Activated naive CD8-positive, alpha-beta T cell treated with anti-CD3 and anti-CD28 coated beads, Interleukin-2, amount 10 ng/mL, durations not matched to agents 7 days and 5 days (primary cell): ENCODE results near the gene LZTS2. TPM values are rescaled to one million over a fixed set of nuclear protein-coding genes. Genes with fewer than 3 reads are reported as not detected.

Source experiments
- ATAC-seq: fragments of 150-1000 bp; cut with Tn5 transposase; one replicate; pipeline ENCODE4 v1.10.0; 2021; ENCODE audit warnings: low read depth, moderate library complexity
- POLR2A ChIA-PET: fragments of 350-600 bp; sonication (Branson Sonifier 250); formaldehyde crosslinking; loops from one replicate; lab custom pipeline; 2021; ENCODE audit warnings: antibody characterized with exemption; lab: Charles Lee
- DNase-seq: peaks from one replicate; pipeline ENCODE4 v3.0.0; 2021
- H3K27ac Mint-ChIP-seq: one replicate; pipeline ENCODE4 v1.8.0; 2022; ENCODE audit warnings: mild to moderate bottlenecking, mixed read lengths
- H3K27me3 Mint-ChIP-seq: one replicate; pipeline ENCODE4 v1.8.0; 2022; ENCODE audit warnings: mild to moderate bottlenecking, moderate library complexity, mixed read lengths
- H3K36me3 Mint-ChIP-seq: one replicate; pipeline ENCODE4 v1.8.0; 2021; ENCODE audit warnings: mild to moderate bottlenecking, mixed read lengths
- H3K4me1 Mint-ChIP-seq: one replicate; pipeline ENCODE4 v1.8.0; 2021; ENCODE audit warnings: mixed read lengths
- H3K4me3 Mint-ChIP-seq: one replicate; pipeline ENCODE4 v1.8.0; 2022; ENCODE audit warnings: mild to moderate bottlenecking, moderate library complexity, mixed read lengths
- H3K9me3 Mint-ChIP-seq: one replicate; pipeline ENCODE4 v1.8.0; 2021; ENCODE audit warnings: mixed read lengths
- total RNA-seq, 2 experiments: library from RNA; stranded (reverse); gene quantifications; one replicate each; pipeline ENCODE4 v1.2.3, GENCODE V29; 2021

The LZTS2 gene
- total RNA-seq, 2 experiments from 2014 or later = 22.0 to 22.4 TPM

DNA sequence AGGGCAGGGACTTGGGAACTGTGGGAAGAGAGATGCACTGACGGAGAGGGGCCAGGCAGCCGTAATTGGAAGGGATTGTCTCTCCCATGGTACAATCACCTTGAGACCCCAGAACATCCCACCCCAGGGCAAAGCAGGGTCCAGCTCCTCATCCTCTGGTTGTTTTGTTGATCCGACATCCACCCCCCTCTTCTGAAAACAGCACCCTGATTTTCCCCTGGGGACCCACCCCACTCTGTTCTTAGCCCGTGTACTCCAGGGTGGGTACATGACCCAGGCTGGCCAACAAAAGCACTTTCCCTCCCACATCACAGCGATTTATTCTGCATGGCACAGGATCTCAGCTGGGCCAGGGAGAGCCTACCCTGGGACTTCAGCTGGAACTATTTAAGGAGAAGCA is 17.2 kb downstream of the LZTS2 start:
- Mint-ChIP-seq H3K36me3 (no peaks in the 10 kb centered on the region), H3K9me3 (no peaks in the 10 kb centered on the region), H3K4me3 (no peak overlapping the region), H3K4me1 (peaks cover 14% of the 10 kb centered on the region), H3K27me3 (peaks cover 43% of the 10 kb centered on the region), H3K27ac (no peak overlapping the region)
- POLR2A ChIA-PET = interaction anchor here (1.0 to 3.4 kb wide), 2 partner anchors 14 to 19 kb away, joined by 3 to 15 read pairs; partner anchors contain the start of genes PDZD7 and SFXN3
- ATAC-seq = no peak
- DNase-seq = no peak

DNA sequence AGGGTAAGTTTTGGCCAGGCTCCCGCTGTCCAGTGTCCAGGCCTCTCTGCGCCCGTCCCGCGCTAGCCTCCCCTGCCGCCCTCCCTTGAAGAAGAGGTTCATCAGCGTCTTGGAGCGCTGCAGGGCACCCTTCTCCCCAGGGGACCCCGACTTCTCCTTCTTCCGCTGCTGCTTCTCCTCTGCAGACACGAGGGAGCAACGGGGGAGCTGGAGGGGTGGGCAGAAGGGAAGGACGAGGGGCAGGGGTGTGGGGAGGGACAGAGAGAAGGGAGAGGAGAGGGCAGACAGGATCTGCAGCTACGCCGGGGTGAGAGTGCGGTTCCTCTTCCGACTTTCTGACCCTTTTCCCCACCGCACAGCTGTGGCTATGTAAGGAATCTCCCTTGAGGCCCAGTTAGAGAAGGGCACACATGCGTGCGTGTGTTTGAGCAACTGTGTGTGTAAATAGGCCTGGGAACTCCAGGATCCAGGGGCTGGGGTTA is 18.6 kb downstream of the LZTS2 start:
- H3K27me3 Mint-ChIP-seq = peaks cover 45% of the 10 kb centered on the region
- POLR2A ChIA-PET = interaction anchor here (1.9 kb wide), 1 partner anchor 20 kb away, joined by 6 read pairs; no protein-coding TSS in a partner anchor

DNA sequence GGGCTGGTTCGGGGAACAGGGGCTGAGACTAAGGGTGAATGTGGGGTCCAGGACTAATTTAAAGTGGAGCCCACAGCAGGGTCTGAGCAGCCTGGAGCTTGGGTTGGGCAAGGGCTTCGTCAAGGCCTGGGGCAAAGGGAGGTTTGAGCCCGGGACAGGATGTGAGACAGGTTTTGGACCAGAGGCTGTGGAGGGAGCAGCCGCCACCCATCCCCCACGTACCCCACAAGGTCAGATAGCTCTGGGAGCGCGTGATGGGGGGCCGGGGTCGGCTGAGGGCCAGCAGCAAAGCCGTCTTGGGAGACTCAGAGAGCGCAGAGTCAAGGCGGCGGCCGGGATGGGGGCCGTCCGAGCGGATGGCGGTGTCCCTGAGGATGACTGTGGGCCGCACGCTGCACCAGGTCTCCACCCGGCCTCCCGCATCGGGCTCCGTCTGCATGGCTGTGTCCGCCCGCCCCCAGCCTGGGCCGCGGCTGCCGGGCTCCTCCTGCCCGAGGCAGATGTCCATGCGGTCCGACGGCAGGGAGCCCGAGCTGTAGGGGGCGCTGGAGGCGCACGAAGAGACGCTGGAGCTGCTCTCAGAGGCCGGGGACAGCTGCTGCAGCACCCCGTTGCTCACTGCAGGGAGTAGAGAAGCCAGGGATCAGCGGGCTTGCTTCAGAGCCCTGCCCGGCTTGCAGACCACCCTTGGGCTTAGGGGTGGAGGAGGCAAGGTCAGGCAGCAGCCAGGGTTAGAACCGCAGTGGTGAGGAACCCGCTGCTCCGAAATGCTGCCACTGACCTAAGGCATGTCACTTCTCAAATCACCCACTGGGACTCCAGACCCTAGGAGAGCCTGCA is 19.2 kb downstream of the LZTS2 start:
- Mint-ChIP-seq H3K27me3 (peaks cover 45% of the 10 kb centered on the region), H3K4me3 (no peak overlapping the region), H3K9me3 (no peaks in the 10 kb centered on the region), H3K36me3 (no peaks in the 10 kb centered on the region), H3K27ac (no peak overlapping the region), H3K4me1 (peaks cover 10% of the 10 kb centered on the region)
- ATAC-seq (peak; percentile 89), DNase-seq (peak; percentile 85)
- POLR2A ChIA-PET = interaction anchor here (0.6 to 1.9 kb wide), 2 partner anchors 16 to 20 kb away, joined by 4 to 6 read pairs; no protein-coding TSS in a partner anchor

More for the DNA sequence above, 18.6 kb downstream of the LZTS2 start:
- DNase-seq (no peak), ATAC-seq (no peak)
- Mint-ChIP-seq H3K36me3 (no peaks in the 10 kb centered on the region), H3K9me3 (no peaks in the 10 kb centered on the region), H3K27ac (no peak overlapping the region), H3K4me1 (peaks cover 12% of the 10 kb centered on the region), H3K4me3 (no peak overlapping the region)

DNA sequence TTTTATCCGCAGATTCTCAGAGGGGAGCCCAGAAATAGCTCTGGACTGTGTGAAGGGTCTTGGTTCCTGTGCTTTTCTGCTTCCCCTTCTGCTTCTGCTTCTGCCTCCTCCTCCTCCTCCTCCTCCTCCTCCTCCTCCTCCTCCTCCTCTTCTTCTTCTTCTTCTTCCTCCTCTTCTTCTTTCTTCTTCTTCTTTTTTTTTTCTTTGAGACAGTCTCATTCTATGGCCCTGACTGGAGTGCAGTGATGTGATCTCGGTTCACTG is 19.8 kb downstream of the LZTS2 start:
- no peak overlapping the region for H3K4me3 Mint-ChIP-seq
- DNase-seq = no peak

DNA sequence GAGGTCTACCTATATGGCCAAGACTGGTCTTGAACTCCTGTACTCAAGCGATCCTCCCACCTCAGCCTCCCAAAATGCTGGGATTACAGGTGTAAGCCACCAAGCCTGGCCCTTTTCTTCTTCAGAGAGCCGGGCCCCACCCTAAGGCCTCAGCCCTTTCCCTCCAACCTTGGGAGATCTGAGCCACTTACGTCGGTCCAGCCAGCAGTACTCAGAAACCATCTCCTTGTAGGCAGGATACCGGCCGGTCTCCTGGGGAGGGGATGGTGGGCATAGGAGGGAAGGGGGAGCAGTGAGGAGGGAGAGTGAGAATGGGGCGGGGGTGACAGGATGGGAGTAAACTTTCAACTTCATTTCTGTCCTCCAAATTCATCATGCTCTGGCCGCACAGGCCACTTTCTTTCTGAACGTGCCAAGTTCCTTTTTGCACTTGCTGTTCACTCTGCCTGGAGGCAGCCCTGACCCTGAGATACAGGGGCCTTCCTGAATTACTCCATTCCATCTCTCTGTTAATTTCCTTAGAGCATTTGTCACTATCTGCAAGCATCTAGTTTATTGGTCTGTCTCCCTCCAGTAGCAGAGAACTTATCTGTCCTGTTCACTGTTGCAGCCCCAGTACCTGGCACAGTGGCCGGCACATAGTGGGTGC is 20.9 kb downstream of the LZTS2 start:
- peaks cover 6% of the 10 kb centered on the region for H3K4me1 Mint-ChIP-seq
- DNase-seq (no peak), ATAC-seq (no peak)
- no peak overlapping the region for H3K27ac Mint-ChIP-seq
- no peak overlapping the region for H3K4me3 Mint-ChIP-seq
- H3K27me3 Mint-ChIP-seq = peaks cover 41% of the 10 kb centered on the region
- POLR2A ChIA-PET = no interaction called here
- no peaks in the 10 kb centered on the region for H3K36me3 Mint-ChIP-seq
- H3K9me3 Mint-ChIP-seq = no peaks in the 10 kb centered on the region

More for the DNA sequence above, 19.8 kb downstream of the LZTS2 start:
- Mint-ChIP-seq H3K36me3 (no peaks in the 10 kb centered on the region), H3K27ac (no peak overlapping the region), H3K27me3 (peaks cover 44% of the 10 kb centered on the region), H3K9me3 (no peaks in the 10 kb centered on the region), H3K4me1 (peaks cover 8% of the 10 kb centered on the region)
- no peak for ATAC-seq
- POLR2A ChIA-PET = interaction anchor here (0.6 kb wide), 1 partner anchor 15 kb away, joined by 4 read pairs; no protein-coding TSS in a partner anchor

DNA sequence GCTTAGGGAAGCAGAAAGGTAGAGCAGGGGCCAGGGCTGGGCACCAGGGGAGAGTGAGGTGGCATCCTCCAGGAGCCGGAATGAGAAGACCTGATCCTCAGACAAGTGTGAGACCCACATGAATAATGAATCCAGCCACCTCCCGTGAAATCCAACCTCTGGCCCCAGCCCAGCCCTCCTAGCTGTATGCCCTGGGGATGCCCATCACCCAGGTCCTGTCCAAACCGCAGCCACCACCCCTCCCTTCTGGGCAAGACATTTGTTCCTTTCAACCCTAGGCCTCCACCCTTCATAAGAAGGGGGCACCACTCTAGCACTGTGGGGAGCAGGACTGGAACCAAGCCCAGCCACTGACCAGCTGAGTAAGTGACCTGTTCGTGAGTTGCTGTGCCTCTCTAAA is 21.6 kb downstream of the LZTS2 start:
- peaks cover 36% of the 10 kb centered on the region for H3K27me3 Mint-ChIP-seq
- ATAC-seq (no peak), DNase-seq (no peak)
- no peak overlapping the region for H3K27ac Mint-ChIP-seq
- H3K4me3 Mint-ChIP-seq = no peak overlapping the region
- peaks cover 6% of the 10 kb centered on the region for H3K4me1 Mint-ChIP-seq
- POLR2A ChIA-PET = no interaction called here
- no peaks in the 10 kb centered on the region for H3K36me3 Mint-ChIP-seq
- no peaks in the 10 kb centered on the region for H3K9me3 Mint-ChIP-seq

DNA sequence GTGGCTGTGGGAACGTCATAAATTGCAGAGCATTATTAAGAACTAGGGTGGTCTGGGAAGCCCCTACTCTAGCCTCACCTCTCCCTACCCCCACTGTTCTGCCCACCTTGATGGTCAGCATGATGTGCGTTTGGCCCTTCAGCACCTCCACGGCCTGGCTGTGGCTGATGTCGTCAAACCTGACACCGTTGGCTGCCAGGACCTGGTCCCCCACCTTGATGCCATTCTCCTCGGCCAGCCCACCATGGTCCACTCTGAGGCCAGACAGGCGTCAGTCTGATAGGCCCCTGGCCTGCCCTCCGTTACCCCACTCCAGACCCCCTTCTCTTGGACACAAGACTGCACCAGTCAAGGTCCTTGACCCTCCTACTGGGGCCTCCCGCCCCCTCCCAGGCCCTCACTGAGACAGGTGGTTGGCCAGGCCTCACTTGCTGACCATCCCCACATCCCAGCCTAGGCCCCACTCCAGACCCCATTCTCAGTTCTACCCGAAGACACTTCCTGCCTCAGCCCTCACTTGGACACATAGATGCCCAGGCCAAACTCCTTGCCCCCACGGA is 22.2 kb downstream of the LZTS2 start:
- Mint-ChIP-seq H3K27me3 (peaks cover 31% of the 10 kb centered on the region), H3K36me3 (no peaks in the 10 kb centered on the region), H3K9me3 (no peaks in the 10 kb centered on the region), H3K4me1 (peaks cover 6% of the 10 kb centered on the region), H3K27ac (no peak overlapping the region), H3K4me3 (no peak overlapping the region)
- no peak for DNase-seq
- ATAC-seq = no peak
- POLR2A ChIA-PET = no interaction called here

DNA sequence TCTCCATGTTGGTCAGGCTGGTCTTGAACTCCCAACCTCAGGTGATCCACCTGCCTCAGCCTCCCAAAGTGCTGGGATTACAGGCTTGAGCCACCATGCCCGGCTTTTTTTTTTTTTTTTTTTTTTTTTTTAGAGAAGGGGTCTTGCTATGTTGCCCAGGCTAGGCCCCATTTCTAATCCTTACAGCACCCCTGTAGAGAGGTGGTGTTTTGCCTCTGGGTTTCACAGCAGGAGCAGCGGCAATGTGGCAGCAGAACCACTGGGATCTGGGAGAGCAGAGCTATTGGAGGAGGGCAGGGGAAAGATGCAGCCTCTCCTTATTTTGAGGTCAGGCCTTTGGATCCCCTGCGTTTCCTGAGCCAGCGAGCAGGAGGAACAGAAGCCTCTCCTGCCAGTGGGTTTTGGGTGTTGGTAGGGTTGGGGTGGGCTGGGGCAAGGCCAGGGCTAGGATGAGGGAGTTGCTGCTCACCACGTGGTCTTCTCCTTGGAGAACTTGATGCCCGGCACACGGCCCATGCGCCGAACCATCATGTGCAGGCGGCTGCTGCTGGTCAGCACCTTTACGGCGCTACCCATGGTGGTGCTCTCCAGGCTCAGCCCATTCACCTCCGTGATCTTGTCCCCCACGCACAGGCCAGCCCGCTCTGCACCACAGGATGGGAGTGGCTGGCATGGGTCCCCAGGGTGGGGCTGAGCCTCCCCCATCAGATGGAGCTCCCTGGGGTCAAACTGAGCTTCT is 23.5 kb downstream of the LZTS2 start:
- Mint-ChIP-seq H3K4me3 (no peak overlapping the region), H3K36me3 (no peaks in the 10 kb centered on the region), H3K27ac (no peak overlapping the region), H3K27me3 (peaks cover 25% of the 10 kb centered on the region), H3K4me1 (peaks cover 6% of the 10 kb centered on the region), H3K9me3 (no peaks in the 10 kb centered on the region)
- DNase-seq (no peak), ATAC-seq (no peak)
- POLR2A ChIA-PET = interaction anchor here (0.7 kb wide), 1 partner anchor 8 kb away, joined by 4 read pairs; the partner anchor contains the start of genes PDZD7 and SFXN3

DNA sequence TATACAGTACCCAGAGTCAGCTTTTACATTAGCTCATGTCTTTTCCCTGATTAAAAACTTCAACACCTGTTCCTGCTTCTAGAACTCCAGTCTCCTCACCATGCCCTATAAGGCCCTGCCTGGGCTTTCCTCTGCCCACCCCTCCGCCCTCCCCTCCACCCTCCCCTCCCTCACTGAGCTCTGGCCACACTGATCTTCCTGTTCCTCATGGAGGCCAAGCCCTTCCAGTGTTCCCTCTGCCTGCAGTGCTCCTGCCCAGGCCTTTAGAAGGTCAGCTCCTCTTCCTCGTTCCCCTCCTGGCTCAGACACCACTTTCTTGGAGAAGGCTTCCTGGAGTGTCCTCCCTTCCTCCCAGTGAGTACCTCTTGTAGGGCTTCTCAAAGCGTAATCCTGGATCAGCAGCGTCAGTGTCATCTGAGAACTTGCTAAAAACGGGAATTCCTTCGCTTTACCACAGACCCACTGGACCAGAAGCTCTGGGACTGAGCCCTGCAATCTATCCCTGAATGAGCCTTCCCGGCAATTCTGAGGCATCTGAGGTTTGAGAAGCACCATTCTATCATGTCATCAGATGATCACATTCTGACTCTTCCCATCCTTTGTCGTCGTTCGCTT is 27.6 kb downstream of the LZTS2 start:
- H3K4me1 Mint-ChIP-seq = peaks cover 7% of the 10 kb centered on the region
- H3K27ac Mint-ChIP-seq = no peak overlapping the region
- no peak overlapping the region for H3K4me3 Mint-ChIP-seq
- no peaks in the 10 kb centered on the region for H3K9me3 Mint-ChIP-seq
- H3K27me3 Mint-ChIP-seq = peaks cover 10% of the 10 kb centered on the region
- POLR2A ChIA-PET = no interaction called here
- H3K36me3 Mint-ChIP-seq = no peaks in the 10 kb centered on the region
- DNase-seq (no peak), ATAC-seq (no peak)

DNA sequence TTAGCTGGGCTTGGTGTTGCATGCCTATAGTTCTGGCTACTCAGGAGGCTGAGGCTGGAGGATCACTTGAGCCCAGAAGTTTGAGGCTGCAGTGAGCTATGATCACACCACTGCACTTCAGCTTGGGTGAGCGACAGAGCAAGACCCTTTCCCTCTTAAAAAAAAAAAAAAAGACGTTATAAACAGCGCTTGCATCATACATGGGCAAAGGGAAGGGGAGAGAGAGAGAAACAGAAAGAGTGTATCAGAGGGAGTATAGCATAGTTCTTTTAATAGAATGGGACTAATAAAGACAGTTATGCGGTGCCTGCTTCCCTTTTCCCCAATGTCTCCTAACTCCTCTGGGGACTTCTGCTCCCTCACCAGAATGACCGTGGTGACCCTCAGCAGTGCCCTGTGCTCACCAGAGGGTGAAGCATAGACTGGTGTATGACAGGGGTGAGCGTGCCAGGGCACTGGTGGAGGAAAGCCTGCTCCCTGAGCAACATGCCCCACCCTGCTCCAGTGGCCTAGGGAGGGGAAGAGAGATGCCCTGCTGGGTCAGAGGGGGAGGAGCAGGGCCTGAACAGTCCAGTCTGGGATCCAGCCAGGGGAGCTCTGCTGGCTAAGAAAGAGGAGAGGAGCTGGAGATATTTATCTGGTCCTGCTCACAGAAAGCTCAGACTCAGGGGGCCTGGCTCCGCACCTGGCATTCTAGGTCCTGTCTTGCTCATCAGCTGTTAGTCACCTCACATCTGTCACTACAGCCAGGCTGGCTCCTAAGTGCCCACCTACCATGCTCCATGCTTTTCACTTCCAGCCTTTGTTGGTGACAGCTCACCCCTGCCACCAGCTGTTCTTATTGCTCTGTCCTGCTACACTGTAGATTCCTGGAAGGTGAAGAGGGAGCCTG is 29.1 kb downstream of the LZTS2 start:
- H3K9me3 Mint-ChIP-seq = no peaks in the 10 kb centered on the region
- peaks cover 20% of the 10 kb centered on the region for H3K4me1 Mint-ChIP-seq
- H3K36me3 Mint-ChIP-seq = no peaks in the 10 kb centered on the region
- ATAC-seq = no peak
- DNase-seq = no peak
- peaks cover 10% of the 10 kb centered on the region for H3K27me3 Mint-ChIP-seq
- POLR2A ChIA-PET = interaction anchor here (0.6 kb wide), 1 partner anchor 36 kb away, joined by 3 read pairs; no protein-coding TSS in a partner anchor
- H3K4me3 Mint-ChIP-seq = no peak overlapping the region
- H3K27ac Mint-ChIP-seq = no peak overlapping the region

DNA sequence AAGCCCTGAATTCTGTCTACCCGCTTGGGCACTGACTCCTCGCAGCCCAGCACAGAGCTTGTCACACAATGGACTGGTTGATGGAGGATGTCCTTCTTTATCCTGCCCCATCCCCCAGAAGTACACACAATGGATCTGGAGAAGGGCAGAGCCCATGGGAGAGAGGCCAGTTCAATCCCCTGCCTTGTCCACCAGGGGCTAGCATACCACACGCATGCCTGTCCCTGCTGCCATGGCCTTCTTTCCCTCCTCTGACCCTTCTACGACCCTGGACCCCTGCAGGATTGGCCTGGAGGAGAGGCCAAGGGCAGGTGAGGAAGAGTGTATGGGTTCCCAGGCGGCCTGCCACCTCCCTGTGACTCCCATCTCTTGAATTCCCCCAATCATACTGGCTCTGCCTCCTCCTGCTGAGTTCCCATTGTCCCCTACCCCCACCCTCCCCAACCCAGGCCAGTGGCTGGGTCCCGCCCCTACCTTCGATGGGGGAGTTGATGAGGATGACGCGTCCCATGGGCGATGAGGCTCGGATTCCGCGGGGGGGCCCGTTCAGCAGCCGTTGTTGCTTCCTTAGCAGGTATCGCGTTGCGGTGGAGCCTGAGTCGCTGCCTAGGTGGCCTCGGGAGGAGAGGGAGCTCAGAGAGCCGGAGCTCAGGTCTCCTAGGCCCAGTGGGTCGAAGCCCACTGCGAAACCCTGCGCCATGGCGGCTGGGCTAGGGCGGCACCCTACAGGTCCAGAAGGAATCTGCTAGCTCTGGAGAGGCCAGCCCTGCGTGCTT is 30.1 kb downstream of the LZTS2 start:
- DNase-seq = no peak
- H3K4me3 Mint-ChIP-seq = no peak overlapping the region
- no peak overlapping the region for H3K27ac Mint-ChIP-seq
- peaks cover 10% of the 10 kb centered on the region for H3K27me3 Mint-ChIP-seq
- H3K4me1 Mint-ChIP-seq = peaks cover 20% of the 10 kb centered on the region
- H3K36me3 Mint-ChIP-seq = no peaks in the 10 kb centered on the region
- POLR2A ChIA-PET = interaction anchor here (0.6 to 3.2 kb wide), 3 partner anchors 12 to 37 kb away, joined by 3 to 33 read pairs (median 10); no protein-coding TSS in a partner anchor
- ATAC-seq = no peak
- no peaks in the 10 kb centered on the region for H3K9me3 Mint-ChIP-seq
